ENCODE data around the gene CGNL1.

CGNL1 gene

DNA sequence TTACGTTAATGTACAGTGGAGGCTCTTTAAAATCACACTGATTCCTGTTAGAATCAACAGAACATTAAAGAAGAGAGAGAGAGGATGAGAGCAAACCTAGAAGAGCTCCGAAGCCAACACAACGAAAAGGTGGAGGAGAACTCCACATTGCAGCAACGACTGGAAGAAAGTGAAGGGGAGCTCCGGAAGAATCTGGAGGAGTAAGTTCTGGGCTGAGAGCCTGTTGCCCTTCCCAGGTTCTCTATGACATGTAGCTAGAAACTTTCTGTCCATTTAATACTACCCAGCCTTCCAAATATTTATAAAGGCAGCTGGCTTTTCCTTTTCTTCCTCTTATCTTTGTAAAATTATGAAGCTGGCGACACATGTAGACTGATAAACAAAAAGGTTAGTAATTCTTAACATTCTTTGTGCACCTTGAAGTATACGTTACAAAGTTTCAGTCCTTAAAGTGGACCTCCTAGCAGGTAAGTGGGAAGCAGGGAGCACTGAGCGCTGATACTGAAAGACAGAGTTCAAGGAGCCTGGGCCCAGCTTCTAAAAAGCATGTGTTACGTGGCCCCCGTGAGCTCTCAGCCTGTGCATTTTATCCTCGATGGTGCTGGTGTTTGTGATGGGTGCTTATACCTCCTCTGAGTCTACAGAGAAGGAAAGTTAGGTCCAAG is 75.9 kb downstream of the CGNL1 start:
- TF ChIP-seq, protein P1, sequence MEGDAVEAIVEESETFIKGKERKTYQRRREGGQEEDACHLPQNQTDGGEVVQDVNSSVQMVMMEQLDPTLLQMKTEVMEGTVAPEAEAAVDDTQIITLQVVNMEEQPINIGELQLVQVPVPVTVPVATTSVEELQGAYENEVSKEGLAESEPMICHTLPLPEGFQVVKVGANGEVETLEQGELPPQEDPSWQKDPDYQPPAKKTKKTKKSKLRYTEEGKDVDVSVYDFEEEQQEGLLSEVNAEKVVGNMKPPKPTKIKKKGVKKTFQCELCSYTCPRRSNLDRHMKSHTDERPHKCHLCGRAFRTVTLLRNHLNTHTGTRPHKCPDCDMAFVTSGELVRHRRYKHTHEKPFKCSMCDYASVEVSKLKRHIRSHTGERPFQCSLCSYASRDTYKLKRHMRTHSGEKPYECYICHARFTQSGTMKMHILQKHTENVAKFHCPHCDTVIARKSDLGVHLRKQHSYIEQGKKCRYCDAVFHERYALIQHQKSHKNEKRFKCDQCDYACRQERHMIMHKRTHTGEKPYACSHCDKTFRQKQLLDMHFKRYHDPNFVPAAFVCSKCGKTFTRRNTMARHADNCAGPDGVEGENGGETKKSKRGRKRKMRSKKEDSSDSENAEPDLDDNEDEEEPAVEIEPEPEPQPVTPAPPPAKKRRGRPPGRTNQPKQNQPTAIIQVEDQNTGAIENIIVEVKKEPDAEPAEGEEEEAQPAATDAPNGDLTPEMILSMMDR (IDR thresholded peaks at IDR 0.05; ENCODE audit: extremely low read depth, missing control alignments) = no peak
- no peak for DNase-seq (ENCODE audit: low spot score)

DNA sequence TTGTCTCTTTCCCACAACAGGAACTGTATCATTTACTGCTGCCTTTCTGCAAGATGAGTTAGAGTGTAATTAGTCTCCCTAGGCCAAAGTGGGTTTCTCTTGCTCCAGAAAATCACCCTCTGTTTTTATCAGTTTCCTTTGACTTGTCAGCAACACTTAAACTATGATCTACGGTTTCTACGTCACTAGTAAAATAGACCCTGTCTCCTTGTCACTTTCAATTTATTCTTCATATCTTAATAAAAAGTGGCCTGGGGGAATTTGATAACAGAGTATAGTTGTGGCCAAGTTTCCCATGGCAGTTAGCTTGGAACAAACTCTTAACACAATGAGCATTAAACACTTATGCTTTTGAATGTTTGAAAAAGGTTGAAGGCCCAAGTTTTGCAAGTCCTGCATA is 79.6 kb downstream of the CGNL1 start:
- TF ChIP-seq, protein P1 (IDR thresholded peaks at IDR 0.05; ENCODE audit: extremely low read depth, missing control alignments) = no peak
- no peak for DNase-seq (ENCODE audit: low spot score)

DNA sequence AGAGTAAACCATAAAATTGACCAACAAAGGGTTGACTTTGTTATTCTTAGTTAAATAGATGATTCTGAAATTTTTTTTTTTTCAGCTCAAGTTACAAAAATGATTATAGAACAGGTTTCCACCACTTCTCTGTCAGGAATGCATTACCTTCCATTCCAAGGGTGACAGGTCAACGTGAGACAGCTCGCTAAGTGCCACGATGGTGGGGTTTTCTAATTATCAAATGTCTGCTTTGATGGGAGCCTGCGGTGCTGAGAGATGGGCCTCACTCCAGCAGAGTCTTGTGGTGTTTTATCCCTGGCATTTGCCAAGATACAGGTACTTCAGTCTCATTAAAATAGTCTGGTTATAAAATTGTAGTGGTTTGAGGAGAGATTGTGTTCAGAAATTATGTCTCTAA is 80.3 kb downstream of the CGNL1 start:
- DNase-seq (ENCODE audit: low spot score) = no peak
- TF ChIP-seq, protein P1 (IDR thresholded peaks at IDR 0.05; ENCODE audit: extremely low read depth, missing control alignments) = no peak

DNA sequence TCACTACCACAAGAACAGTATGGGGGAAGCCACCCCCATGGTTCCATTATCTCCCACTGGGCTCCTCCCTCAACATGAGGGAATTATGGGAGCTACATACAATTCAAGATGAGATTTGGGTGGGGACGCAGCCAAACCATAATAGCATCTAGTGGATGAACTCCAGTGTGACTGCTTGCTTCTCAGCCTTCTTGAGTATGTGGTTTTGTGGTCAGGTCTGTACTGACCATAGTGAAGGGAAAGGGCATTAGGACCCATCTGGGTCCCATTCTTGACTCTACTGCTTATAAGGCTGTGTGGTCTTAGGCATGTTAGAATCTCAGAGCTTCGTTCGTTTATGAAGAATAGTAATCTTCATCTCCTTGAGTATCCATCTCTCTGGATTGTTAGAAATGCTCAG is 81.4 kb downstream of the CGNL1 start:
- DNase-seq (ENCODE audit: low spot score) = no peak
- TF ChIP-seq, protein P1 (IDR thresholded peaks at IDR 0.05; ENCODE audit: extremely low read depth, missing control alignments) = no peak

DNA sequence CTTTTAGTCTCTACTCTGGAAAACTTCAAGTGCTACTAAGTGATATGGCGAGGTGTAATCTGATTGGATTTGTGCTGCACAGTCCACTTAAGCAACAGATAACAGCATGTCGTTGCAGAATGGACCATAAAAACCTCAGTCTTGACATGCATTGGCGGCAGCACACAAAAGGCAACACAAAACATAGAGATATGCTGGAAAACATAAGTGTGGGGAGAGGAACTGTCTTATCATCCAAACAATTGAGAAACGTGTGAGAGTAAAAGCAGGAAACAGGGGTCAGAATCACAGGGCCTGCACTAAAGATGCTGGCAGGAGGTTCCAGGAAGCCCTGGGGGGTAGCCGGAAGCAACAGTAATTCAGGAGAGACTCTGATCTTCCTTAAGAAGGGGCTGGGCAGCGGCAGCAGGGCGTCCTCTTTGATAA is 82.1 kb downstream of the CGNL1 start:
- TF ChIP-seq, protein P1 (IDR thresholded peaks at IDR 0.05; ENCODE audit: extremely low read depth, missing control alignments) = no peak
- DNase-seq (ENCODE audit: low spot score) = no peak

DNA sequence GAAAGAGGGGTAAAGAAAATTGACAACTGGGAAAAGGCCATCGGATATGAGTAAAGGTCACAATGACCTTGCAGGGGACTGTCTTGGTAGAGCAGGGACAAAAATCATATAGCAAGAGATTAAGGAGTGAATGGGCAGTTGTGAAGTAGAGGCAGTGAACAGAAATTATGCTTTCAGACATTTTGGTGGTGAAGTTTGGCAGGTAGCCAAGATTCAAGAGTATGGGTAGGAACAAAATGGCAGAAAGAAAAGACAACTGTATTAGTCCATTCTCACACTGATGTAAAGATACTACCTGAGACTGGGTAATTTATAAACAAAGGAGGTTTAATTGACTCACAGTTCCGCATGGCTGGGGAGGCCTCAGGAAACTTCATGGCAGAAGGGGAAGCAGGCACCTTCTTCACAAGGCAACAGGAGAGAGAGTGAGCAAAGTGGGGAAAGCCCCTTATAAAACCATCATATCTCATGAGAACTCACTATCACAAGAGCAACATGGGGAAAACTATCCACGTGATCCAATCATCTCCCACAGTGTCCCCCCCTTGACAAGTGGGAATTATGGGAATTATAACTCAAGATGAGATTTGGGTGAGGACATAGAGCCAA is 84.0 kb downstream of the CGNL1 start:
- no peak for DNase-seq (ENCODE audit: low spot score)

DNA sequence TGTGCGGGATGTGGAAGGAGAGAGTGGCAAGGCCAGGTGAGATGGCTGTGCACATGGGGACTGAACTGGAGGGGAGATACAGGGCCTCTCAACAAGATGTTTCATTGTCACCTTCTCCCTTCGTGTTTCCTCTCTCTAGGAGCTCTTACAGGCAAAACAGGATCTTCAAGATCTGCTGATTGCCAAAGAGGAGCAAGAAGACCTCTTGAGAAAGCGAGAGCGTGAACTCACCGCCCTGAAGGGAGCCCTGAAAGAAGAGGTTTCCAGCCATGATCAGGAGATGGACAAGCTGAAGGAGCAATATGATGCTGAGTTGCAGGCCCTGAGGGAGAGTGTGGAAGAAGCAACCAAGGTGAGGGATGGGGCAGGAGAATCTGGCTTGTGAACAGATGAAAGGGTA is 85.2 kb downstream of the CGNL1 start:
- DNase-seq (ENCODE audit: low spot score) = no peak
- TF ChIP-seq, protein P1 (IDR thresholded peaks at IDR 0.05; ENCODE audit: extremely low read depth, missing control alignments) = no peak

More for the DNA sequence above, 84.0 kb downstream of the CGNL1 start:
- TF ChIP-seq, protein P1 (IDR thresholded peaks at IDR 0.05; ENCODE audit: extremely low read depth, missing control alignments) = no peak
